HEK293 (cell line): Measurements from ENCODE around the gene CAND1.

Experiments
- CTCF ChIA-PET: fragments of 350-600 bp; formaldehyde crosslinking; extraction: SDS; loops from one replicate; lab custom pipeline; 2021; ENCODE audit warnings: antibody characterized with exemption; lab: Yijun Ruan, JAX
- POLR2A ChIA-PET: fragments of 300-600 bp; formaldehyde crosslinking; extraction: SDS; loops from one replicate; lab custom pipeline; 2020; ENCODE audit warnings: antibody characterized with exemption, inconsistent platforms; lab: Yijun Ruan, JAX
- H3K27ac ChIP-seq: fragments of 200-500 bp; sonication (Bioruptor generic); 2 replicates; pipeline ENCODE4 v1.5.1; 2014; ENCODE audit warnings: low read depth, low read length, control low read depth, inconsistent platforms; ENCODE audit errors: extremely low read depth
- H3K36me3 ChIP-seq, 2 experiments: fragments of 200-500 bp in 1 of 2; sonication (Bioruptor generic) in 1 of 2; 1 replicate in 1 of 2; 2 replicates in 1 of 2; pipeline ENCODE4 v1.5.1; 2014 to 2017; ENCODE audit warnings: inconsistent platforms in 2 of 2, low read length in 2 of 2; ENCODE audit not compliant: control insufficient read depth in 2 of 2, insufficient read depth in 1 of 2
- H3K4me1 ChIP-seq: fragments of 200-500 bp; sonication (Bioruptor generic); 2 replicates; pipeline ENCODE4 v1.5.1; 2014; ENCODE audit warnings: mild to moderate bottlenecking, low read length, inconsistent platforms; ENCODE audit not compliant: control insufficient read depth, insufficient read depth
- H3K4me3 ChIP-seq: 2 replicates; pipeline ENCODE4 v1.5.1; 2011; ENCODE audit warnings: low read depth, mild to moderate bottlenecking, control low read depth, low read length, moderate library complexity
- H3K9me3 ChIP-seq: fragments of 200-500 bp; sonication (Bioruptor generic); 2 replicates; pipeline ENCODE4 v1.5.1; 2014; ENCODE audit warnings: low read depth, low read length, inconsistent platforms; ENCODE audit not compliant: control insufficient read depth, insufficient read depth
- BCL11A ChIP-seq: fragments of 450-650 bp; formaldehyde crosslinking; IDR thresholded peaks from 2 replicates; pipeline ENCODE4 v1.5.1; 2016; ENCODE audit warnings: low read depth, missing biosample characterization, missing genetic modification characterization
- HOXC10 ChIP-seq: sonication (generic); formaldehyde crosslinking; IDR thresholded peaks from 2 replicates; pipeline ENCODE4 v1.8.1; 2023; ENCODE audit warnings: mild to moderate bottlenecking, missing genetic modification reagents
- MYNN ChIP-seq: fragments of 450-650 bp; formaldehyde crosslinking; IDR thresholded peaks from 2 replicates; pipeline ENCODE4 v1.5.1; 2016; ENCODE audit warnings: missing biosample characterization, missing genetic modification characterization, borderline replicate concordance
- PRDM2 ChIP-seq: fragments of 450-650 bp; formaldehyde crosslinking; IDR thresholded peaks from 2 replicates; pipeline ENCODE4 v1.5.1; 2016; ENCODE audit warnings: missing biosample characterization, missing genetic modification characterization, borderline replicate concordance
- TCF7L2 ChIP-seq: IDR thresholded peaks from 2 replicates; pipeline ENCODE4 v1.6.1; 2011; ENCODE audit warnings: low read depth, mild to moderate bottlenecking, inconsistent platforms, low read length, moderate library complexity, borderline replicate concordance
- TRIM28 ChIP-seq: IDR thresholded peaks from 2 replicates; pipeline ENCODE4 v1.6.1; 2011; ENCODE audit warnings: low read length, control low read depth, borderline replicate concordance
- ZBTB48 ChIP-seq: fragments of 450-650 bp; formaldehyde crosslinking; IDR thresholded peaks from 2 replicates; pipeline ENCODE4 v1.5.1; 2016; ENCODE audit warnings: missing biosample characterization, missing genetic modification characterization
- ZEB2 ChIP-seq: fragments of 450-650 bp; formaldehyde crosslinking; IDR thresholded peaks from 2 replicates; pipeline ENCODE4 v1.5.1; 2016; ENCODE audit warnings: missing biosample characterization, missing genetic modification characterization
- ZNF155 ChIP-seq: fragments of 450-650 bp; formaldehyde crosslinking; IDR thresholded peaks from 2 replicates; pipeline ENCODE4 v1.5.1; 2016; ENCODE audit warnings: missing biosample characterization, missing genetic modification characterization
- ZNF18 ChIP-seq: fragments of 450-650 bp; formaldehyde crosslinking; IDR thresholded peaks from 2 replicates; pipeline ENCODE4 v1.5.1; 2016; ENCODE audit warnings: missing biosample characterization, missing genetic modification characterization
- ZNF221 ChIP-seq: fragments of 450-650 bp; formaldehyde crosslinking; IDR thresholded peaks from 2 replicates; pipeline ENCODE4 v1.5.1; 2017; ENCODE audit warnings: missing biosample characterization, missing genetic modification characterization, borderline replicate concordance
- ZNF223 ChIP-seq: fragments of 450-650 bp; formaldehyde crosslinking; IDR thresholded peaks from 2 replicates; pipeline ENCODE4 v1.5.1; 2016; ENCODE audit warnings: missing biosample characterization, missing genetic modification characterization
- ZNF335 ChIP-seq: fragments of 450-650 bp; formaldehyde crosslinking; conservative IDR thresholded peaks from 2 replicates; pipeline ENCODE4 v1.5.1; 2016; ENCODE audit warnings: missing biosample characterization, missing genetic modification characterization
- ZNF391 ChIP-seq: fragments of 450-650 bp; formaldehyde crosslinking; IDR thresholded peaks from 2 replicates; pipeline ENCODE4 v1.5.1; 2016; ENCODE audit warnings: low read depth, missing biosample characterization, missing genetic modification characterization, borderline replicate concordance
- ZNF426 ChIP-seq: fragments of 450-650 bp; formaldehyde crosslinking; IDR thresholded peaks from 2 replicates; pipeline ENCODE4 v1.5.1; 2017; ENCODE audit warnings: missing biosample characterization, missing genetic modification characterization, mild to moderate bottlenecking, inconsistent platforms, moderate library complexity
- ZNF433 ChIP-seq: fragments of 450-650 bp; formaldehyde crosslinking; IDR thresholded peaks from 2 replicates; pipeline ENCODE4 v1.5.1; 2016; ENCODE audit warnings: missing biosample characterization, missing genetic modification characterization, low read depth
- ZNF473 ChIP-seq: fragments of 450-650 bp; formaldehyde crosslinking; IDR thresholded peaks from 2 replicates; pipeline ENCODE4 v1.5.1; 2017; ENCODE audit warnings: missing biosample characterization, missing genetic modification characterization
- ZNF660 ChIP-seq: fragments of 450-650 bp; IDR thresholded peaks from 2 replicates; pipeline ENCODE4 v1.5.1; 2018; ENCODE audit warnings: missing biosample characterization, mild to moderate bottlenecking, missing genetic modification characterization
- ZNF792 ChIP-seq: fragments of 450-650 bp; formaldehyde crosslinking; IDR thresholded peaks from 2 replicates; pipeline ENCODE4 v1.5.1; 2016; ENCODE audit warnings: missing biosample characterization, missing genetic modification characterization
- ZXDB ChIP-seq: fragments of 450-650 bp; formaldehyde crosslinking; IDR thresholded peaks from 2 replicates; pipeline ENCODE4 v1.5.1; 2016; ENCODE audit warnings: missing biosample characterization, missing genetic modification characterization
- TF ChIP-seq, protein P1 (sequence below): fragments of 450-650 bp; formaldehyde crosslinking; IDR thresholded peaks from 2 replicates; pipeline ENCODE4 v1.5.1; 2016; ENCODE audit warnings: missing biosample characterization, missing genetic modification characterization
- TF ChIP-seq, protein P2 (sequence below): sonication (generic); formaldehyde crosslinking; IDR thresholded peaks from 2 replicates; pipeline ENCODE4 v1.8.1; 2022; ENCODE audit warnings: mild to moderate bottlenecking, moderate library complexity, missing genetic modification reagents

The CAND1 gene

GRCh38 chr12:67243260-67243659 lies 25.9 kb upstream of the CAND1 start (continued):
- TF ChIP-seq PRDM2 (tag by site-specific recombination) (no peak), ZNF155 (tag by site-specific recombination) (no peak), ZNF335 (no peak), ZNF792 (tag by site-specific recombination) (no peak), ZNF473 (tag by site-specific recombination) (no peak), MYNN (tag by site-specific recombination) (no peak), TRIM28 (no peak), BCL11A (no peak), ZNF426 (no peak)
- TF ChIP-seq, protein P1, sequence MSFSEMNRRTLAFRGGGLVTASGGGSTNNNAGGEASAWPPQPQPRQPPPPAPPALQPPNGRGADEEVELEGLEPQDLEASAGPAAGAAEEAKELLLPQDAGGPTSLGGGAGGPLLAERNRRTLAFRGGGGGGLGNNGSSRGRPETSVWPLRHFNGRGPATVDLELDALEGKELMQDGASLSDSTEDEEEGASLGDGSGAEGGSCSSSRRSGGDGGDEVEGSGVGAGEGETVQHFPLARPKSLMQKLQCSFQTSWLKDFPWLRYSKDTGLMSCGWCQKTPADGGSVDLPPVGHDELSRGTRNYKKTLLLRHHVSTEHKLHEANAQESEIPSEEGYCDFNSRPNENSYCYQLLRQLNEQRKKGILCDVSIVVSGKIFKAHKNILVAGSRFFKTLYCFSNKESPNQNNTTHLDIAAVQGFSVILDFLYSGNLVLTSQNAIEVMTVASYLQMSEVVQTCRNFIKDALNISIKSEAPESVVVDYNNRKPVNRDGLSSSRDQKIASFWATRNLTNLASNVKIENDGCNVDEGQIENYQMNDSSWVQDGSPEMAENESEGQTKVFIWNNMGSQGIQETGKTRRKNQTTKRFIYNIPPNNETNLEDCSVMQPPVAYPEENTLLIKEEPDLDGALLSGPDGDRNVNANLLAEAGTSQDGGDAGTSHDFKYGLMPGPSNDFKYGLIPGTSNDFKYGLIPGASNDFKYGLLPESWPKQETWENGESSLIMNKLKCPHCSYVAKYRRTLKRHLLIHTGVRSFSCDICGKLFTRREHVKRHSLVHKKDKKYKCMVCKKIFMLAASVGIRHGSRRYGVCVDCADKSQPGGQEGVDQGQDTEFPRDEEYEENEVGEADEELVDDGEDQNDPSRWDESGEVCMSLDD (tag by site-specific recombination) = no peak
- TF ChIP-seq, protein P2, sequence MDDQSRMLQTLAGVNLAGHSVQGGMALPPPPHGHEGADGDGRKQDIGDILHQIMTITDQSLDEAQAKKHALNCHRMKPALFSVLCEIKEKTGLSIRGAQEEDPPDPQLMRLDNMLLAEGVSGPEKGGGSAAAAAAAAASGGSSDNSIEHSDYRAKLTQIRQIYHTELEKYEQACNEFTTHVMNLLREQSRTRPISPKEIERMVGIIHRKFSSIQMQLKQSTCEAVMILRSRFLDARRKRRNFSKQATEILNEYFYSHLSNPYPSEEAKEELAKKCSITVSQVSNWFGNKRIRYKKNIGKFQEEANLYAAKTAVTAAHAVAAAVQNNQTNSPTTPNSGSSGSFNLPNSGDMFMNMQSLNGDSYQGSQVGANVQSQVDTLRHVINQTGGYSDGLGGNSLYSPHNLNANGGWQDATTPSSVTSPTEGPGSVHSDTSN (CRISPR knock-in tag) = no peak

- Histone ChIP-seq H3K9me3 (no peaks in the 10 kb centered on the region), H3K36me3 (no peaks in the 10 kb centered on the region), H3K4me1 (no peaks in the 10 kb centered on the region), H3K4me3 (no peak overlapping the region), H3K27ac (no peak overlapping the region)
- CTCF ChIA-PET = interaction anchor here (0.8 kb wide), 1 partner anchor 10 kb away, joined by 4 read pairs; no protein-coding TSS in a partner anchor
- POLR2A ChIA-PET = interaction anchor here (0.7 kb wide), 1 partner anchor 1280 kb away, joined by 3 read pairs; no protein-coding TSS in a partner anchor
- TF ChIP-seq ZNF660 (tag by site-specific recombination) (no peak), ZNF221 (tag by site-specific recombination) (no peak), ZNF223 (tag by site-specific recombination) (no peak), ZNF433 (no peak), ZXDB (tag by site-specific recombination) (no peak), ZEB2 (tag by site-specific recombination) (no peak), ZBTB48 (no peak), ZNF391 (tag by site-specific recombination) (no peak), HOXC10 (CRISPR knock-in tag) (no peak), ZNF18 (tag by site-specific recombination) (no peak), TCF7L2 (no peak)
These were observed 23.6 kb upstream of the CAND1 start for GRCh38 chr12:67245571-67245970.
